MM.1S (cell line): Measurements from ENCODE around the gene SRCIN1.

ENCODE experiments used
- EZH2 ChIP-seq: fragments of 300-600 bp; sonication (generic); optimal IDR thresholded peaks from 2 replicates; pipeline ENCODE3; 2017; ENCODE audit warnings: low read depth, mild to moderate bottlenecking, antibody characterized with exemption, low read length, mixed read lengths
- EZH2phosphoT487 ChIP-seq: fragments of 300-600 bp; sonication (generic); IDR thresholded peaks from 2 replicates; pipeline ENCODE4 v1.6.1; 2018; ENCODE audit warnings: antibody characterized with exemption, low read length

DNA sequence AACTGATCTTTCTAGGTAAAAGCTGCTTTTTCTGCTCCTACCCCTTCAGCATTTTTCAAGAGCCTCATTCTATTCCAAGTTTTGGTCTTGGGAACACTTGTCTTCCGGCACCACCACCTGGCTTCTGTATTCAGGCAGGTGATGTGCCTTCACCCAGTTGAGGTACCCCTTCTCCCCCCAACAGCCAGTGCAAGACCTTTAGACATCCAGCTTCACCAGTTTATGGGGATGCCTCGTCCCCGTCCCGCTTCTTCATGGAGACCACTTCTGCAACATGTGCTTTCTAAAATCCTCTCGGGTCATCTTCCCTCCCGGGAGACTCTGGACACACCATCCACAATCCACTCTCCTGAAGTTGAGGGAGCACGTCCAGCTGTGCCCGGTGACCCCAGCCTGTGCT lies 69.9 kb downstream of the SRCIN1 start:
- TF ChIP-seq EZH2phosphoT487 (no peak), EZH2 (no peak)
